Measurements from ENCODE around the gene ACAP3. TPM values are rescaled to one million over a fixed set of nuclear protein-coding genes. Genes with fewer than 3 reads are reported as not detected.

ACAP3 gene
- total and polyA plus RNA-seq, 2 donors (not counting 3 experiments of a cell fraction or from before 2014, with no cell fraction given), result 27.8 to 39.0 TPM

DNA sequence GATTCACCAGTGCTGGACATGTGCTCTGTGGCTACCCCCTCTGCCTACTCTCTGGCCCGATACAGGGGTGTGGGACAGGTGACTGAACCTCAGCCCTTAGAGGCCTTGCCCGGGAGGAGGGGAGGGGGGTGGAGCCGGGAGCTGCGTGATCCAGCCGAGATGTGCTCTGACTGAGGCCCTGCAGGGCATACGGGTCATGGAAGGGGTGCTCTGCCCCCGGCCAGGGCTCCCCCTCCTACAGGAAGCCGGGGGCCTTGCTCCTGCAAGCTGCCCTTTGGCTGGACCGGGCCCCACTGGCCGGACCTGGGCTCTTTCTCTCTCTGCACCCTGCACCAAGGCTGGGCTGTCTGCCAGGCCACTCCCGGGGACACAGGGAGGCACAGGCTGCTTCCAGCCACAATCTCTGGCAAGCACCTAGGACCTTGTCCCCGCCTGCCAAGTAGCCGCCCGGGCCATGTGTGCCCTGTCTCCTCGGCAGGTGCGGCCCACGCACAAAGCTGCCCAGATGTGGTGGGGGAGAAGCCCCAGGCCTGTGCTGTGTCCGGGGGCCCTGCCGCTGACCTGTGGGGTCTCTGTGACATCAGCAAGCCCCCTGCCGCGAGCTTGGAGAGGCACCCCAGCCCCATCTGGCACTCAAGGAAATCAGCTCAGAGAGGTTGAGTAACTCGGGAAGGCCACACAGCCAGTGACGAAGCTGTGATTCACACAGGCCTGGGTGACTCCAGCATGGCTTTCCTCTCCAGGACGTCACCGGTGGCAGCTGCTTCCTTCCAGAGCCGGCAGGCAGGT is 26.0 kb downstream of the ACAP3 start:
- H3K9me1 ChIP-seq (replicated peaks; ENCODE audit: control insufficient read depth, extremely low read depth, insufficient read depth, low read length), result no peaks in the 10 kb centered on the region
- no peak overlapping the region for H3K4me2 ChIP-seq (ENCODE audit: insufficient read depth, low read length)
- ChIA-PET POLR2A (no interaction called here), CTCF (interaction anchor here (0.6 to 1.5 kb wide), 5 partner anchors 8 to 250 kb away, joined by 3 to 4 read pairs (median 3); partner anchors contain the start of gene UBE2J2)
- no peaks in the 10 kb centered on the region for H3K36me3 ChIP-seq (ENCODE audit: control insufficient read depth in 2 of 2, extremely low read depth in 1 of 2, insufficient read depth in 2 of 2, low read length in 2 of 2)
- peaks cover 2% of the 10 kb centered on the region for H3K4me1 ChIP-seq (ENCODE audit: control insufficient read depth, extremely low read depth, insufficient read depth, low read length)
- H3K4me3 ChIP-seq (replicated peaks in 1 of 3; ENCODE audit: insufficient read depth in 1 of 3, low read depth in 1 of 3, low read length in 3 of 3), result no peak overlapping the region
- no peaks in the 10 kb centered on the region for H3K79me2 ChIP-seq (ENCODE audit: control insufficient read depth, insufficient read depth, low read length)
- H3K27ac ChIP-seq (ENCODE audit: insufficient read depth, low read depth, low read length), result no peak overlapping the region
- no peak for TF ChIP-seq POLR2A (IDR thresholded peaks at IDR 0.05; ENCODE audit: low read depth, low read length)
- TF ChIP-seq JUN (IDR thresholded peaks at IDR 0.05; ENCODE audit: borderline replicate concordance, insufficient read depth, insufficient read length, low read depth), result peak; percentile 32
- peak; percentile 73 for TF ChIP-seq POLR2AphosphoS5 (IDR thresholded peaks at IDR 0.05; ENCODE audit: insufficient read depth, low read depth, low read length)
- no peak for TF ChIP-seq GATA2 (IDR thresholded peaks at IDR 0.05; ENCODE audit: insufficient read depth, insufficient read length, low read depth, low read length)
- no peak for TF ChIP-seq MAX (IDR thresholded peaks at IDR 0.05; ENCODE audit: insufficient read depth, insufficient read length)
- no peak for TF ChIP-seq MYC (IDR thresholded peaks at IDR 0.05; ENCODE audit: low read depth, low read length)
- TF ChIP-seq, protein P1, sequence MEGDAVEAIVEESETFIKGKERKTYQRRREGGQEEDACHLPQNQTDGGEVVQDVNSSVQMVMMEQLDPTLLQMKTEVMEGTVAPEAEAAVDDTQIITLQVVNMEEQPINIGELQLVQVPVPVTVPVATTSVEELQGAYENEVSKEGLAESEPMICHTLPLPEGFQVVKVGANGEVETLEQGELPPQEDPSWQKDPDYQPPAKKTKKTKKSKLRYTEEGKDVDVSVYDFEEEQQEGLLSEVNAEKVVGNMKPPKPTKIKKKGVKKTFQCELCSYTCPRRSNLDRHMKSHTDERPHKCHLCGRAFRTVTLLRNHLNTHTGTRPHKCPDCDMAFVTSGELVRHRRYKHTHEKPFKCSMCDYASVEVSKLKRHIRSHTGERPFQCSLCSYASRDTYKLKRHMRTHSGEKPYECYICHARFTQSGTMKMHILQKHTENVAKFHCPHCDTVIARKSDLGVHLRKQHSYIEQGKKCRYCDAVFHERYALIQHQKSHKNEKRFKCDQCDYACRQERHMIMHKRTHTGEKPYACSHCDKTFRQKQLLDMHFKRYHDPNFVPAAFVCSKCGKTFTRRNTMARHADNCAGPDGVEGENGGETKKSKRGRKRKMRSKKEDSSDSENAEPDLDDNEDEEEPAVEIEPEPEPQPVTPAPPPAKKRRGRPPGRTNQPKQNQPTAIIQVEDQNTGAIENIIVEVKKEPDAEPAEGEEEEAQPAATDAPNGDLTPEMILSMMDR (IDR thresholded peaks at IDR 0.05; ENCODE audit: extremely low read depth in 1 of 2, insufficient read depth in 1 of 2, low read depth in 1 of 2, low read length in 2 of 2), result no peak
- no peak for TF ChIP-seq EZH2 (IDR thresholded peaks at IDR 0.05; ENCODE audit: borderline replicate concordance, low read depth, low read length, severe bottlenecking)
- TF ChIP-seq FOS (IDR thresholded peaks at IDR 0.05; ENCODE audit: borderline replicate concordance, insufficient read depth, low read length), result peak; percentile 64
- intact Hi-C loops (cut with micrococcal nuclease), result no loop called here
- H3K9me3 ChIP-seq (replicated peaks; ENCODE audit: control insufficient read depth, insufficient read depth, low read length), result no peaks in the 10 kb centered on the region
- dilution Hi-C loops (cut with MboI; ENCODE audit: extremely low pct_ligation_motif_present, low sequenced_read_pairs), result no loop called here
- H3K27me3 ChIP-seq (ENCODE audit: control insufficient read depth in 2 of 2, insufficient read depth in 2 of 2, low read length in 2 of 2), result no peaks in the 10 kb centered on the region
- DNase-seq (ENCODE audit: low read depth, low spot score), result peak; percentile 21
- H3K9ac ChIP-seq (replicated peaks; ENCODE audit: extremely low read depth, insufficient read depth, low read length), result no peak overlapping the region
- BruUV-seq (replicated peaks), result no TSS peak
- H2AFZ ChIP-seq (ENCODE audit: low read depth, low read length), result no peak overlapping the region
- FAIRE-seq, result peak; percentile 46
- no peaks in the 10 kb centered on the region for H4K20me1 ChIP-seq (replicated peaks; ENCODE audit: control insufficient read depth, extremely low read depth, insufficient read depth, low read length)

Measured in endothelial cell of umbilical vein (primary cell).